Astrocyte of the spinal cord (primary cell): ENCODE measurements around the gene TTN.
"Not testable (repeated sequence)": the region's sequence is repeated elsewhere in the genome, so short reads cannot be mapped to it uniquely, and the experiment has no call there.

Experiments
- DNase-seq: peaks from one replicate; pipeline ENCODE4 v3.0.0; 2011; ENCODE audit warnings: low read depth, low spot score
- H3K4me3 ChIP-seq: 2 replicates; pipeline ENCODE4 v1.5.1; 2011; ENCODE audit warnings: low read depth, mild to moderate bottlenecking, low read length, moderate library complexity
- CTCF ChIP-seq: IDR thresholded peaks from 2 replicates; pipeline ENCODE4 v1.5.1; 2012; ENCODE audit warnings: low read depth, mild to moderate bottlenecking, low read length, inconsistent platforms
- in situ Hi-C: cut with HindIII; loops from 2 replicates; pipeline ENCODE4 v1.10.0; 2017; ENCODE audit warnings: low sequenced_read_pairs

The TTN gene

GRCh38 chr2:178677599-178677998 is 129.6 kb downstream of the TTN start:
- H3K4me3 ChIP-seq = no peak overlapping the region
- DNase-seq = no peak
- in situ Hi-C loops = no loop called here
- no peak for TF ChIP-seq CTCF

- no peak for TF ChIP-seq CTCF
- in situ Hi-C loops = no loop called here
- DNase-seq = no peak
- no peak overlapping the region for H3K4me3 ChIP-seq
Observed at GRCh38 chr2:178676046-178676445, 131.2 kb downstream of the TTN start.

- no peak for DNase-seq
- TF ChIP-seq CTCF = no peak
- in situ Hi-C loops = no loop called here
- no peak overlapping the region for H3K4me3 ChIP-seq
Observed at GRCh38 chr2:178674122-178674521, 133.1 kb downstream of the TTN start.

GRCh38 chr2:178666458-178666857 is 140.8 kb downstream of the TTN start:
- TF ChIP-seq CTCF = no peak
- in situ Hi-C loops = no loop called here
- no peak overlapping the region for H3K4me3 ChIP-seq
- DNase-seq = no peak

- H3K4me3 ChIP-seq, in situ Hi-C loops, DNase-seq: not testable (repeated sequence)
Observed at GRCh38 chr2:178658480-178658879, 148.7 kb downstream of the TTN start.

- DNase-seq = no peak
- in situ Hi-C loops = no loop called here
- no peak for TF ChIP-seq CTCF
- H3K4me3 ChIP-seq = no peak overlapping the region
Observed at GRCh38 chr2:178650554-178650953, 156.7 kb downstream of the TTN start.

- in situ Hi-C loops = no loop called here
- no peak for DNase-seq
- no peak overlapping the region for H3K4me3 ChIP-seq
- TF ChIP-seq CTCF = no peak
Observed at GRCh38 chr2:178644919-178645318, 162.3 kb downstream of the TTN start.
